Choroid plexus epithelial cell (primary cell): ENCODE data around the gene DAG1.

Experiments
- DNase-seq: peaks from one replicate; pipeline ENCODE4 v3.0.0-alpha.2; 2010; ENCODE audit warnings: low read depth
- H3K4me3 ChIP-seq: 2 replicates; pipeline ENCODE4 v1.5.1; 2011; ENCODE audit warnings: low read depth, mild to moderate bottlenecking, control low read depth, low read length, moderate library complexity
- CTCF ChIP-seq: conservative IDR thresholded peaks from 2 replicates; pipeline ENCODE4 v1.5.1; 2011; ENCODE audit warnings: low read depth, mild to moderate bottlenecking, control low read depth, inconsistent platforms, low read length, moderate library complexity

Gene DAG1

DNA sequence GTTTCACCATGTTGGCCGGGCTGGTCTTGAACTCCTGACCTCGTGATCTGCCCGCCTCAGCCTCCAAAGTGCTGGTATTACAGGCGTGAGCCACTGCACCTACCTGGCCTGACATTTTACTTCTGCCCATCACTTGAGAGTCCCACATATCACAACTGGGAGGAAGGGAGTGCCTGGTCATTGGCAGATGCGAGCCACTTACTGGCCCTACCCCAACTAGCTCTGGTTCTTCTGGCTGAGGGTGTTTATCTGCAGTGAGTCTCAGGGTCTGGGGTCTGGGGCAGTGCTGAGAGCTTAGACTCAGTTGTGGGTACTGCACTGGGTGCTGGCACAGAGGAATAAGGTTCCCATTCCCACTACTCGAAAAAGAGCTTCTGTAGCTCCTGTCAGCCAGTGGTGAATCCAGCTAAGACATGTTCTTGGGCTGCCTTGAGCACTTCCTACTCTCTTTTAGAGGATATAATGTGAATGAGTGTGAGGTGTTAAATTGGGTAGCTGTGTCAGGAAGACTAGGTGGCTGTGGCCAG, 30.2 kb downstream of the DAG1 start:
- DNase-seq: no peak
- no peak overlapping the region for H3K4me3 ChIP-seq
- TF ChIP-seq CTCF: no peak

DNA sequence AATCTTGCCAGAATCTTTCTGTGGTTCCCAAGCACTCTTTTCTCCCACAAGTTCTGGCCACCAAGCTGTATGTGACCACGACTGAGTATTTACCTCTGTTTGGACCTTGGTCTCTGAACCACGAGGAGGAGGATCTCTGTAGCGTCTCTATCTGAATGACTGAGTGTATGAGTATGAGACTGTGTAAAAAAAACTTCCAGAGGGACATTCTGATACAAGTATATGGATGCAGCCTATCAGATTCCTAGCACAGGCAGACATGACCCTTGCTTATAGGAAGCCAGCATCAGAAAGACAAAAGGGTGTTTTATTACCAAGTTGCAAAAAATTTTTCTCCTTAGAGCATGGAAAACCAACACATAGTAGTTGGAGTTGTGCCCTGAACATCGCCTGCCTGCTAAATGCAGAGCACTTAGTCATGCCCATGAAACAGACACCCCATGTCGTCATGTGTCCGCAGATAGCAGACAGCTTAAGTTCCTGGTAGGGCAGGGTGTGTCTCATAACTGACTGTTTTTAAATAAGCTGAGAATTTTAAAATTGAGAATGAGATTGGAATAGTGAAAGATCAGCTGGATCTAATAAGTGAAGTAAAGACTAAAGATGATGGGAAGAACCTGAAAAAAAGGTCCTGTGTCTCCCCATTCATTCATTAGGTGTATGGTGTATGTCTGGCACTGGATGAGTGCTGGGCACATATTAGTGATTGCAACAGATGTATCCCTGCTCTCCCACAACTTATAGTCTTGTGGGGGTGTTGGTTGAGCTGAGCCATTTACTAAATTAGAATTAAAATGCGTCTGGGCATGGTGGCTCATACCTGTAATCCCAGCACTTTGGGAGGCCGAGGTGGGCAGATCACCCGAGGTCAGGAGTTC, 30.9 kb downstream of the DAG1 start:
- peak; percentile 98 for DNase-seq
- peak overlapping the region; percentile 4 for H3K4me3 ChIP-seq
- no peak for TF ChIP-seq CTCF

DNA sequence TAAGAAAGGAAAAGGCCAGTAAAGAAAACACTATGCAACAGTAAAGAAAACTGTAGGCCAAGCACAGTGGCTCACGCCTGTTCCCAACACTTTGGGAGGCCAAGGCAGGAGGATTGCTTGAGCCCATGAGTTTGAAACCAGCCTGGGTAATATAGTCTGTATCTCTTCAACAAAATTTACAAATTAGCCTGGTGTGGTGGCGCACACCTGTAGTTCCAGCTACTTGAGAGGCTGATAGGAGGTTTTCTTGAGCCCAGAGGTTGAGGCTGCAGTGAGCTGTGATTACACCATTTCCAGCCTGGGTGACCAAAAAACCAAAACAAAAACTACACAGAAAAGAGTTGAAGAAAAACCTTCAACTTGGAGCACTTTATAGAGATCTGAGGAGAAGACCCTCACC, 31.8 kb downstream of the DAG1 start:
- no peak for DNase-seq
- TF ChIP-seq CTCF: no peak
- no peak overlapping the region for H3K4me3 ChIP-seq

GRCh38 chr3:49506906-49507305, 36.8 kb downstream of the DAG1 start:
- no peak for TF ChIP-seq CTCF
- DNase-seq: no peak
- no peak overlapping the region for H3K4me3 ChIP-seq

DNA sequence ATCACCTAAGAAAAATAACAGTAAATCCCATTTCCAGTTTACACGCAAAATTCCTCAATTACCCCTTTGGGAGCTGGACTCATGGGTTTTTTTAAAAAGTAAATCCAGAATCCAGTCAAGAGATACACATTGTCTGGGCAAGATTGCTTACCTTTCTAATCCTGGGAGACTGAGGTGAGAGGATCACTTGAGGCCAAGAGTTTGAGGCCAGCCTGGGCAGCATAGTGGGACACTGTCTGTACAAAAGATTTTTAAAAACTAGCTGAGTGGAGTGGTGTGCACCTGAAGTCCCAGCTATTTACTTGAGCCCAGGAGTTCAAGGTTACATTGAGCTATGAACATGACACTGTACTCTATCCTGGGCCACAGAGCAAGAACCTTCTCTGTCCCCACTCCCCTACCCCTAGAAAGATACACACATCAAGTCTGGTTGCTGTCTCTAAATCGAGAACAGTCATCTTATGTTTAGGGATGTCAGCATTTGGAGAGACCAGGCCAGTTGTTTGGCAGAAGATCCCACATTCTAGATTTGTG, 39.0 kb downstream of the DAG1 start:
- no peak for TF ChIP-seq CTCF
- no peak overlapping the region for H3K4me3 ChIP-seq
- no peak for DNase-seq

GRCh38 chr3:49511639-49512038, 41.6 kb downstream of the DAG1 start:
- H3K4me3 ChIP-seq: no peak overlapping the region
- no peak for TF ChIP-seq CTCF
- DNase-seq: no peak
